ENCODE data around the gene CEP97.

- TF ChIP-seq ZNF224 (CRISPR knock-in tag; IDR thresholded peaks at IDR 0.05): no peak
- TF ChIP-seq DNMT1 (IDR thresholded peaks at IDR 0.05): no peak
- no peak for TF ChIP-seq ZZZ3 (IDR thresholded peaks at IDR 0.05)
- no peak for TF ChIP-seq NCOA4 (IDR thresholded peaks at IDR 0.05; ENCODE audit: partially characterized antibody)
- no peak for TF ChIP-seq CTCF (IDR thresholded peaks at IDR 0.05 in 2 of 3, conservative IDR thresholded peaks at IDR 0.05 in 1 of 3; ENCODE audit: insufficient read depth in 2 of 3, low read depth in 1 of 3, low read length in 3 of 3)
- TF ChIP-seq POLR2A (conservative IDR thresholded peaks at IDR 0.05): no peak
- TF ChIP-seq, protein P1, sequence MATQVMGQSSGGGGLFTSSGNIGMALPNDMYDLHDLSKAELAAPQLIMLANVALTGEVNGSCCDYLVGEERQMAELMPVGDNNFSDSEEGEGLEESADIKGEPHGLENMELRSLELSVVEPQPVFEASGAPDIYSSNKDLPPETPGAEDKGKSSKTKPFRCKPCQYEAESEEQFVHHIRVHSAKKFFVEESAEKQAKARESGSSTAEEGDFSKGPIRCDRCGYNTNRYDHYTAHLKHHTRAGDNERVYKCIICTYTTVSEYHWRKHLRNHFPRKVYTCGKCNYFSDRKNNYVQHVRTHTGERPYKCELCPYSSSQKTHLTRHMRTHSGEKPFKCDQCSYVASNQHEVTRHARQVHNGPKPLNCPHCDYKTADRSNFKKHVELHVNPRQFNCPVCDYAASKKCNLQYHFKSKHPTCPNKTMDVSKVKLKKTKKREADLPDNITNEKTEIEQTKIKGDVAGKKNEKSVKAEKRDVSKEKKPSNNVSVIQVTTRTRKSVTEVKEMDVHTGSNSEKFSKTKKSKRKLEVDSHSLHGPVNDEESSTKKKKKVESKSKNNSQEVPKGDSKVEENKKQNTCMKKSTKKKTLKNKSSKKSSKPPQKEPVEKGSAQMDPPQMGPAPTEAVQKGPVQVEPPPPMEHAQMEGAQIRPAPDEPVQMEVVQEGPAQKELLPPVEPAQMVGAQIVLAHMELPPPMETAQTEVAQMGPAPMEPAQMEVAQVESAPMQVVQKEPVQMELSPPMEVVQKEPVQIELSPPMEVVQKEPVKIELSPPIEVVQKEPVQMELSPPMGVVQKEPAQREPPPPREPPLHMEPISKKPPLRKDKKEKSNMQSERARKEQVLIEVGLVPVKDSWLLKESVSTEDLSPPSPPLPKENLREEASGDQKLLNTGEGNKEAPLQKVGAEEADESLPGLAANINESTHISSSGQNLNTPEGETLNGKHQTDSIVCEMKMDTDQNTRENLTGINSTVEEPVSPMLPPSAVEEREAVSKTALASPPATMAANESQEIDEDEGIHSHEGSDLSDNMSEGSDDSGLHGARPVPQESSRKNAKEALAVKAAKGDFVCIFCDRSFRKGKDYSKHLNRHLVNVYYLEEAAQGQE (IDR thresholded peaks at IDR 0.05; ENCODE audit: borderline replicate concordance): no peak
- TF ChIP-seq, protein P1 (CRISPR knock-in tag; IDR thresholded peaks at IDR 0.05; ENCODE audit: low read depth): no peak
- TF ChIP-seq, protein P2, sequence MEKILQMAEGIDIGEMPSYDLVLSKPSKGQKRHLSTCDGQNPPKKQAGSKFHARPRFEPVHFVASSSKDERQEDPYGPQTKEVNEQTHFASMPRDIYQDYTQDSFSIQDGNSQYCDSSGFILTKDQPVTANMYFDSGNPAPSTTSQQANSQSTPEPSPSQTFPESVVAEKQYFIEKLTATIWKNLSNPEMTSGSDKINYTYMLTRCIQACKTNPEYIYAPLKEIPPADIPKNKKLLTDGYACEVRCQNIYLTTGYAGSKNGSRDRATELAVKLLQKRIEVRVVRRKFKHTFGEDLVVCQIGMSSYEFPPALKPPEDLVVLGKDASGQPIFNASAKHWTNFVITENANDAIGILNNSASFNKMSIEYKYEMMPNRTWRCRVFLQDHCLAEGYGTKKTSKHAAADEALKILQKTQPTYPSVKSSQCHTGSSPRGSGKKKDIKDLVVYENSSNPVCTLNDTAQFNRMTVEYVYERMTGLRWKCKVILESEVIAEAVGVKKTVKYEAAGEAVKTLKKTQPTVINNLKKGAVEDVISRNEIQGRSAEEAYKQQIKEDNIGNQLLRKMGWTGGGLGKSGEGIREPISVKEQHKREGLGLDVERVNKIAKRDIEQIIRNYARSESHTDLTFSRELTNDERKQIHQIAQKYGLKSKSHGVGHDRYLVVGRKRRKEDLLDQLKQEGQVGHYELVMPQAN (IDR thresholded peaks at IDR 0.05; ENCODE audit: borderline replicate concordance): no peak
- TF ChIP-seq CTBP1 (IDR thresholded peaks at IDR 0.05; ENCODE audit: borderline replicate concordance): no peak
Observed at GRCh38 chr3:101784855-101785613, 60.6 kb downstream of the CEP97 start.

Measured in K562 (cell line).